ENCODE results near the gene ADPRS. TPM values are rescaled to one million over a fixed set of nuclear protein-coding genes. Genes with fewer than 3 reads are reported as not detected.
A peak's percentile ranks its signal among the peaks of the same experiment; 100 is the strongest.

The ADPRS gene
- total and polyA plus RNA-seq, 9 of the 15 experiments (the other 6 are each of a cell fraction or from before 2014, with no cell fraction given) = 5.9 to 40.0 (median 27.4) TPM

DNA sequence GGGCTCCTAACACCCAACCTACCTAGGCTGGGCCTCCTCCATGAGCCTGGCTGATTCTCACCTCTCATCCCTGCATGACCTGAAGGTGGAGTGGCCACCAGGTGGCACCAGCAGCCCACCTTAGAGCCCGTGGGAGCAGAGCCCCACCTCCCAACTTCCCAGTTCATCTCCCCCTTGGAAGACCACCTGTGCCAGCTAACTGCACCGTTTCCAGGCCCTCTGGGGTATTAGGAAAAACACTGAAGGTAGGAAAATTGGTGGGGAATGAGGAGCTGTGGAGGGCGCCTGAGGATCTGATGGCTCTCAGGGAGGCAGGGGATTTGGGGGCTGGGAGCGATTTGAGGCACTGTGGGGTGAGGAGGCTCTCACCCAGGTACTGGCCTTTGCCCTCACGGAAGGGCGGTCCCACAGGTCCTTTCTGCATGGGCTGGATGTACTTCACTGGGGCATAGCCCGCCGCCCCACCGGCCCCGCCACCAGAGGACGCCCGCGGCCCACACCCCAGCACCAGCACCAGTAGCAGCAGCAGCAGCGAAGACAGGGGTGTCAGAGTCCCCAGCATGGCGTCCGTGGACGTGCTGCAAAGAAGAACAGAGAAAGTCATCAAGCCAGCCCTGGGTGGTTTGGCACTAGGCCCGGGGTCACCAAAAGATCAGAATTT, 11.1 kb downstream of the ADPRS start (continued):
- no peak for TF ChIP-seq ASH1L (IDR thresholded peaks at IDR 0.05; ENCODE audit: borderline replicate concordance, low read depth, partially characterized antibody)
- no peak for TF ChIP-seq EP400 (IDR thresholded peaks at IDR 0.05)
- TF ChIP-seq, protein P1, sequence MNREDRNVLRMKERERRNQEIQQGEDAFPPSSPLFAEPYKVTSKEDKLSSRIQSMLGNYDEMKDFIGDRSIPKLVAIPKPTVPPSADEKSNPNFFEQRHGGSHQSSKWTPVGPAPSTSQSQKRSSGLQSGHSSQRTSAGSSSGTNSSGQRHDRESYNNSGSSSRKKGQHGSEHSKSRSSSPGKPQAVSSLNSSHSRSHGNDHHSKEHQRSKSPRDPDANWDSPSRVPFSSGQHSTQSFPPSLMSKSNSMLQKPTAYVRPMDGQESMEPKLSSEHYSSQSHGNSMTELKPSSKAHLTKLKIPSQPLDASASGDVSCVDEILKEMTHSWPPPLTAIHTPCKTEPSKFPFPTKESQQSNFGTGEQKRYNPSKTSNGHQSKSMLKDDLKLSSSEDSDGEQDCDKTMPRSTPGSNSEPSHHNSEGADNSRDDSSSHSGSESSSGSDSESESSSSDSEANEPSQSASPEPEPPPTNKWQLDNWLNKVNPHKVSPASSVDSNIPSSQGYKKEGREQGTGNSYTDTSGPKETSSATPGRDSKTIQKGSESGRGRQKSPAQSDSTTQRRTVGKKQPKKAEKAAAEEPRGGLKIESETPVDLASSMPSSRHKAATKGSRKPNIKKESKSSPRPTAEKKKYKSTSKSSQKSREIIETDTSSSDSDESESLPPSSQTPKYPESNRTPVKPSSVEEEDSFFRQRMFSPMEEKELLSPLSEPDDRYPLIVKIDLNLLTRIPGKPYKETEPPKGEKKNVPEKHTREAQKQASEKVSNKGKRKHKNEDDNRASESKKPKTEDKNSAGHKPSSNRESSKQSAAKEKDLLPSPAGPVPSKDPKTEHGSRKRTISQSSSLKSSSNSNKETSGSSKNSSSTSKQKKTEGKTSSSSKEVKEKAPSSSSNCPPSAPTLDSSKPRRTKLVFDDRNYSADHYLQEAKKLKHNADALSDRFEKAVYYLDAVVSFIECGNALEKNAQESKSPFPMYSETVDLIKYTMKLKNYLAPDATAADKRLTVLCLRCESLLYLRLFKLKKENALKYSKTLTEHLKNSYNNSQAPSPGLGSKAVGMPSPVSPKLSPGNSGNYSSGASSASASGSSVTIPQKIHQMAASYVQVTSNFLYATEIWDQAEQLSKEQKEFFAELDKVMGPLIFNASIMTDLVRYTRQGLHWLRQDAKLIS (CRISPR knock-in tag; IDR thresholded peaks at IDR 0.05) = no peak; the same call in 1 of the 2 replicates
- TF ChIP-seq, protein P2, sequence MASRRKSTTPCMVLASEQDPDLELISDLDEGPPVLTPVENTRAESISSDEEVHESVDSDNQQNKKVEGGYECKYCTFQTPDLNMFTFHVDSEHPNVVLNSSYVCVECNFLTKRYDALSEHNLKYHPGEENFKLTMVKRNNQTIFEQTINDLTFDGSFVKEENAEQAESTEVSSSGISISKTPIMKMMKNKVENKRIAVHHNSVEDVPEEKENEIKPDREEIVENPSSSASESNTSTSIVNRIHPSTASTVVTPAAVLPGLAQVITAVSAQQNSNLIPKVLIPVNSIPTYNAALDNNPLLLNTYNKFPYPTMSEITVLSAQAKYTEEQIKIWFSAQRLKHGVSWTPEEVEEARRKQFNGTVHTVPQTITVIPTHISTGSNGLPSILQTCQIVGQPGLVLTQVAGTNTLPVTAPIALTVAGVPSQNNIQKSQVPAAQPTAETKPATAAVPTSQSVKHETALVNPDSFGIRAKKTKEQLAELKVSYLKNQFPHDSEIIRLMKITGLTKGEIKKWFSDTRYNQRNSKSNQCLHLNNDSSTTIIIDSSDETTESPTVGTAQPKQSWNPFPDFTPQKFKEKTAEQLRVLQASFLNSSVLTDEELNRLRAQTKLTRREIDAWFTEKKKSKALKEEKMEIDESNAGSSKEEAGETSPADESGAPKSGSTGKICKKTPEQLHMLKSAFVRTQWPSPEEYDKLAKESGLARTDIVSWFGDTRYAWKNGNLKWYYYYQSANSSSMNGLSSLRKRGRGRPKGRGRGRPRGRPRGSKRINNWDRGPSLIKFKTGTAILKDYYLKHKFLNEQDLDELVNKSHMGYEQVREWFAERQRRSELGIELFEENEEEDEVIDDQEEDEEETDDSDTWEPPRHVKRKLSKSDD (conservative IDR thresholded peaks at IDR 0.05; ENCODE audit: low read length) = no peak
- TF ChIP-seq CCNT2 (IDR thresholded peaks at IDR 0.05; ENCODE audit: borderline replicate concordance, extremely low read depth, insufficient read length, low read depth, low read length) = no peak
- TF ChIP-seq PML (IDR thresholded peaks at IDR 0.05; ENCODE audit: low read length) = no peak
- no peak for TF ChIP-seq GABPB2 (CRISPR knock-in tag; conservative IDR thresholded peaks at IDR 0.05)
- 0 out of 2 replicates have a peak, but pooled peaks have one; percentile 13 for TF ChIP-seq EHMT2 (IDR thresholded peaks at IDR 0.05)
- TF ChIP-seq STAG1 (CRISPR knock-in tag; IDR thresholded peaks at IDR 0.05; ENCODE audit: borderline replicate concordance) = peak; percentile 97
- TF ChIP-seq HDAC2 (IDR thresholded peaks at IDR 0.05) = peak; percentile 79; the same call in 1 of the 2 replicates
- no peak for TF ChIP-seq E2F3 (CRISPR knock-in tag; IDR thresholded peaks at IDR 0.05)
- TF ChIP-seq ZNF12 (CRISPR knock-in tag; IDR thresholded peaks at IDR 0.05) = 0 out of 2 replicates have a peak, but pooled peaks have one; percentile 48
- TF ChIP-seq GABPB1 (CRISPR knock-in tag; IDR thresholded peaks at IDR 0.05) = no peak; the same call in none of the 2 replicates
- TF ChIP-seq, protein P3, sequence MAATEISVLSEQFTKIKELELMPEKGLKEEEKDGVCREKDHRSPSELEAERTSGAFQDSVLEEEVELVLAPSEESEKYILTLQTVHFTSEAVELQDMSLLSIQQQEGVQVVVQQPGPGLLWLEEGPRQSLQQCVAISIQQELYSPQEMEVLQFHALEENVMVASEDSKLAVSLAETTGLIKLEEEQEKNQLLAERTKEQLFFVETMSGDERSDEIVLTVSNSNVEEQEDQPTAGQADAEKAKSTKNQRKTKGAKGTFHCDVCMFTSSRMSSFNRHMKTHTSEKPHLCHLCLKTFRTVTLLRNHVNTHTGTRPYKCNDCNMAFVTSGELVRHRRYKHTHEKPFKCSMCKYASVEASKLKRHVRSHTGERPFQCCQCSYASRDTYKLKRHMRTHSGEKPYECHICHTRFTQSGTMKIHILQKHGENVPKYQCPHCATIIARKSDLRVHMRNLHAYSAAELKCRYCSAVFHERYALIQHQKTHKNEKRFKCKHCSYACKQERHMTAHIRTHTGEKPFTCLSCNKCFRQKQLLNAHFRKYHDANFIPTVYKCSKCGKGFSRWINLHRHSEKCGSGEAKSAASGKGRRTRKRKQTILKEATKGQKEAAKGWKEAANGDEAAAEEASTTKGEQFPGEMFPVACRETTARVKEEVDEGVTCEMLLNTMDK (IDR thresholded peaks at IDR 0.05; ENCODE audit: borderline replicate concordance, insufficient read depth, low read depth, low read length, poor library complexity, severe bottlenecking) = no peak
- TF ChIP-seq FOXM1 (IDR thresholded peaks at IDR 0.05; ENCODE audit: low read depth) = no peak
- no peak for TF ChIP-seq FOXM1 (CRISPR knock-in tag; IDR thresholded peaks at IDR 0.05; ENCODE audit: low read depth)
- TF ChIP-seq RNF2 (IDR thresholded peaks at IDR 0.05) = no peak
- no peak for TF ChIP-seq ZNF274 (IDR thresholded peaks at IDR 0.05; ENCODE audit: borderline replicate concordance, low read depth, low read length)
- TF ChIP-seq, protein P4, sequence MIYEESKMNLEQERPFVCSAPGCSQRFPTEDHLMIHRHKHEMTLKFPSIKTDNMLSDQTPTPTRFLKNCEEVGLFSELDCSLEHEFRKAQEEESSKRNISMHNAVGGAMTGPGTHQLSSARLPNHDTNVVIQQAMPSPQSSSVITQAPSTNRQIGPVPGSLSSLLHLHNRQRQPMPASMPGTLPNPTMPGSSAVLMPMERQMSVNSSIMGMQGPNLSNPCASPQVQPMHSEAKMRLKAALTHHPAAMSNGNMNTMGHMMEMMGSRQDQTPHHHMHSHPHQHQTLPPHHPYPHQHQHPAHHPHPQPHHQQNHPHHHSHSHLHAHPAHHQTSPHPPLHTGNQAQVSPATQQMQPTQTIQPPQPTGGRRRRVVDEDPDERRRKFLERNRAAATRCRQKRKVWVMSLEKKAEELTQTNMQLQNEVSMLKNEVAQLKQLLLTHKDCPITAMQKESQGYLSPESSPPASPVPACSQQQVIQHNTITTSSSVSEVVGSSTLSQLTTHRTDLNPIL (CRISPR knock-in tag; IDR thresholded peaks at IDR 0.05) = no peak
